ENCODE data around the gene AKAP9.
A peak's percentile ranks its signal among the peaks of the same experiment; 100 is the strongest.

AKAP9 gene

DNA sequence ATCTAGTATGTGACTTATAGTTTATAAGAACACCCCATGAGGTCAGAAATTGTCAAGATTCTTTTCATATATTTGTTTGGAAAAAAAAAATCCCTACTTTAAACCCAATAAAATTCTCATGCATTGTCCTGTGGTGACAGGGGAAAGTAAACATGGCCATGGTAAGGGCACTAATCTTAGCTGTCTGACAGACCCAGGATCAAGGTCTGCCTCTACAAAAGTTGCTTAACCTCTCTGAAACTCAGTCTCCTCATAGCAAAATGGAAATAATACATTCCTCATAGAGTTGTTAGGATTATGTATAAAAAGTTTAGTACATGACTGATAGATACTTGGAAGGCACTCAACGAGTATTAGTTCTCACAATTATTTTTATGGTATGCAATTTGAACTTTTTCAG, 22.3 kb upstream of the AKAP9 start:
- Histone ChIP-seq H3K27me3 (replicated peaks in 2 of 5; ENCODE audit: control insufficient read depth in 4 of 5, insufficient read depth in 5 of 5, low read length in 4 of 5) (no peaks in the 10 kb centered on the region), H3K9me3 (ENCODE audit: control extremely low read depth in 1 of 5, control insufficient read depth in 4 of 5, insufficient read depth in 2 of 5, low read depth in 1 of 5, low read length in 4 of 5) (no peaks in the 10 kb centered on the region), H3K4me3 (ENCODE audit: control insufficient read depth in 1 of 7, extremely low read depth in 1 of 7, insufficient read depth in 4 of 7, low read depth in 2 of 7, low read length in 6 of 7) (no peak overlapping the region), H3K27ac (ENCODE audit: insufficient read depth in 1 of 2, low read depth in 1 of 2, low read length in 2 of 2, poor library complexity in 1 of 2, severe bottlenecking in 2 of 2) (no peak overlapping the region), H3K4me1 (ENCODE audit: control extremely low read depth in 1 of 4, control insufficient read depth in 4 of 4, insufficient read depth in 4 of 4, low read length in 3 of 4) (no peaks in the 10 kb centered on the region), H3K36me3 (ENCODE audit: control insufficient read depth in 4 of 4, insufficient read depth in 4 of 4, low read length in 3 of 4) (no peaks in the 10 kb centered on the region)
- CTCF ChIA-PET: no interaction called here
- no peak for DNase-seq
- POLR2A ChIA-PET: no interaction called here
- no CpG with 5 or more reads among the region's 1 CpG for WGBS (ENCODE audit: insufficient coverage)

DNA sequence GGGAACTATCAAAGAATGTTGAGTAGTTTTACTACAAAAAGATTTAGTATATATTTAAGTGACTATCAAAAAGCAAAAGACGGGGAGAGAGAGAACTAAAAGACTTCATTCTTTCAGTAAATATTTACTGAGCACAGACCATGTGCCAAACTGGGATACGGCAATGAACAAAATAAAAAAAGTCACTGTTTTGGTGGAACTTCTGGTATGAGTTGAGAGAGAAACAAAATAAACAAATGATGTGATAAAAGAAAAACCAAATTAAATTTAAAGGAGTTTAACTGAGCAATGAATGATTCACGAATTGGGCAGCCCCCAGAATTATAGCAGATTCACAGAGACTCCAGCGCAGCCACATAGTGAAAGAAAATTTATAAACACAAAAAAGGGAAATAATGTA, 17.8 kb upstream of the AKAP9 start:
- CTCF ChIA-PET: interaction anchor here (1.2 kb wide), 1 partner anchor 16 kb away, joined by 3 read pairs; no protein-coding TSS in a partner anchor

DNA sequence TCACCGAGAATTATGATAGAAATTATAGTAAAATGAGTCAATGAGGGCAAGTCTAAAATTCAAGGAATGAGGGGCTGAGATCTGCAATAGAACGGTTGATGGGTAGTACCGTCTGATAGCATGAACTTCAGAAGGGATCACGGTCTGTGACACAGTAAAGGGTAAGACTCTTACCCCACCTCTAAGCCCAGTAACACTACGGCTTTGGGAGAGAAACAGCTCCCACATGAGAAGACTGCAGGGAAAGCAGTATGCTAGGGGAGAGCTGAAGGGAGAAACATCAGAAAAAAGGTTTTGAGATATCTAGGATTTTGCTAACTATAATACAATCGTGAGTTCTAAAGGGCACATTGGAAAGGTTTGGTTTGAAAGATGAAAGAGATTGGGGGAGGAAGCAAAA, 12.8 kb upstream of the AKAP9 start:
- no peaks in the 10 kb centered on the region for H3K27me3 ChIP-seq (replicated peaks in 2 of 5; ENCODE audit: control insufficient read depth in 4 of 5, insufficient read depth in 5 of 5, low read length in 4 of 5)
- WGBS (ENCODE audit: insufficient coverage): 93% methylated on average over 4 of the region's 6 CpGs
- CTCF ChIA-PET: no interaction called here
- no peak for DNase-seq
- POLR2A ChIA-PET: no interaction called here
- no peaks in the 10 kb centered on the region for H3K9me3 ChIP-seq (ENCODE audit: control extremely low read depth in 1 of 5, control insufficient read depth in 4 of 5, insufficient read depth in 2 of 5, low read depth in 1 of 5, low read length in 4 of 5)
- H3K36me3 ChIP-seq (ENCODE audit: control insufficient read depth in 4 of 4, insufficient read depth in 4 of 4, low read length in 3 of 4): no peaks in the 10 kb centered on the region
- no peak overlapping the region for H3K27ac ChIP-seq (ENCODE audit: insufficient read depth in 1 of 2, low read depth in 1 of 2, low read length in 2 of 2, poor library complexity in 1 of 2, severe bottlenecking in 2 of 2)
- peaks cover 0 to 3% (median 0%) of the 10 kb centered on the region in 4 experiments for H3K4me1 ChIP-seq (ENCODE audit: control extremely low read depth in 1 of 4, control insufficient read depth in 4 of 4, insufficient read depth in 4 of 4, low read length in 3 of 4)
- no peak overlapping the region for H3K4me3 ChIP-seq (ENCODE audit: control insufficient read depth in 1 of 7, extremely low read depth in 1 of 7, insufficient read depth in 4 of 7, low read depth in 2 of 7, low read length in 6 of 7)

More for the DNA sequence above, 17.8 kb upstream of the AKAP9 start:
- DNase-seq: no peak
- POLR2A ChIA-PET: interaction anchor here (0.7 kb wide), 1 partner anchor 10 kb away, joined by 3 read pairs; no protein-coding TSS in a partner anchor
- Histone ChIP-seq H3K4me1 (ENCODE audit: control extremely low read depth in 1 of 4, control insufficient read depth in 4 of 4, insufficient read depth in 4 of 4, low read length in 3 of 4) (peaks cover 0 to 3% (median 0%) of the 10 kb centered on the region in 4 experiments), H3K9me3 (ENCODE audit: control extremely low read depth in 1 of 5, control insufficient read depth in 4 of 5, insufficient read depth in 2 of 5, low read depth in 1 of 5, low read length in 4 of 5) (no peaks in the 10 kb centered on the region), H3K36me3 (ENCODE audit: control insufficient read depth in 4 of 4, insufficient read depth in 4 of 4, low read length in 3 of 4) (no peaks in the 10 kb centered on the region), H3K27me3 (replicated peaks in 2 of 5; ENCODE audit: control insufficient read depth in 4 of 5, insufficient read depth in 5 of 5, low read length in 4 of 5) (no peaks in the 10 kb centered on the region), H3K4me3 (ENCODE audit: control insufficient read depth in 1 of 7, extremely low read depth in 1 of 7, insufficient read depth in 4 of 7, low read depth in 2 of 7, low read length in 6 of 7) (no peak overlapping the region), H3K27ac (ENCODE audit: insufficient read depth in 1 of 2, low read depth in 1 of 2, low read length in 2 of 2, poor library complexity in 1 of 2, severe bottlenecking in 2 of 2) (no peak overlapping the region)
- WGBS (ENCODE audit: insufficient coverage): 80% methylated on average over 1 of the region's 4 CpGs

DNA sequence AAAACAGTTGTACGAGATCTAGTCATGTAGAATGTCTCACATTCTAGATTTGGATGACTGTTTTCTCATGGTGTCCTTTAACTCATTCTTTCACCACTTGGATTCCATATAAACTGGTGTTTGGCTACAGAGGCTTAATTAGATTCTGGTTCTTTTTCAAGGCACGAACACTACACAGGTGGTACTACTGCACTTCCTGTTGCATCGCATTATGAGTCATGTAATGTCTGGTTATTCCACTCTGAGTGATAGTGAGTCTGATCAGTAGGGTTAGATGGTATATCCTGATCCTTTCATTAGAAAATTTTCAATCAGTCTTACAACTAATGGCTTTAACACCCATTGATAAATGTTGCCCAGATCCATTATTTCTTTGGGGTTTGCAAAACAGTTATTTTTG, 11.2 kb upstream of the AKAP9 start:
- ChIA-PET POLR2A (no interaction called here), CTCF (no interaction called here)
- Histone ChIP-seq H3K4me1 (ENCODE audit: control extremely low read depth in 1 of 4, control insufficient read depth in 4 of 4, insufficient read depth in 4 of 4, low read length in 3 of 4) (peaks cover 0 to 3% (median 0%) of the 10 kb centered on the region in 4 experiments), H3K4me3 (ENCODE audit: control insufficient read depth in 1 of 7, extremely low read depth in 1 of 7, insufficient read depth in 4 of 7, low read depth in 2 of 7, low read length in 6 of 7) (no peak overlapping the region), H3K36me3 (ENCODE audit: control insufficient read depth in 4 of 4, insufficient read depth in 4 of 4, low read length in 3 of 4) (no peaks in the 10 kb centered on the region), H3K9me3 (ENCODE audit: control extremely low read depth in 1 of 5, control insufficient read depth in 4 of 5, insufficient read depth in 2 of 5, low read depth in 1 of 5, low read length in 4 of 5) (no peaks in the 10 kb centered on the region), H3K27me3 (replicated peaks in 2 of 5; ENCODE audit: control insufficient read depth in 4 of 5, insufficient read depth in 5 of 5, low read length in 4 of 5) (no peaks in the 10 kb centered on the region), H3K27ac (ENCODE audit: insufficient read depth in 1 of 2, low read depth in 1 of 2, low read length in 2 of 2, poor library complexity in 1 of 2, severe bottlenecking in 2 of 2) (no peak overlapping the region)
- DNase-seq: no peak
- no CpG with 5 or more reads among the region's 3 CpGs for WGBS (ENCODE audit: insufficient coverage)

DNA sequence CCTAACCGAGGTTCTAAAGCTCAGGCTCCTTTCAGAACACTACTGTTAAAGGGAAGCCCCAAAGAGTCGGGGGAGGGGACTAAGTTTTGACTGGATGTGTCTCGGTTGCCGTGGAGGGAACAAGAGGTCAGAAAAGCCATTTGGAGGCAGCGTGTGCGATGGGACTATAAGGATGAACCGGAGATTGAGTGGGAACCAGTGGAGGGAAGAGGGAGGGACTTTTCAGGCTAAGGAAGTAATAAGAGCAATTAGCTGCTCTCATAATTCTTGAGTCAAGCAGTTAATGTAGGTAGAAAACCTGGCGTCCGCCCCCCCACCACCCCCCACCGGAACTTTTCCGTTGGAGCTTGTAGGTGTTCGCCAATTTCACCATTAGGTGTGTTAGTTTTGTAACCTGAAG, 491 bp upstream of the AKAP9 start:
- ChIA-PET CTCF (interaction anchor here (1.1 to 1.8 kb wide), 3 partner anchors 27 to 67 kb away, joined by 3 to 6 read pairs (median 5); partner anchors contain the start of gene MTERF1), POLR2A (interaction anchor here (0.6 to 1.9 kb wide), 5 partner anchors 30 to 202 kb away, joined by 4 to 9 read pairs (median 5); partner anchors contain the start of gene CYP51A1)
- Histone ChIP-seq H3K27me3 (replicated peaks in 2 of 5; ENCODE audit: control insufficient read depth in 4 of 5, insufficient read depth in 5 of 5, low read length in 4 of 5) (no peaks in the 10 kb centered on the region), H3K4me1 (ENCODE audit: control extremely low read depth in 1 of 4, control insufficient read depth in 4 of 4, insufficient read depth in 4 of 4, low read length in 3 of 4) (peaks cover 11 to 26% (median 20%) of the 10 kb centered on the region in 4 experiments), H3K4me3 (ENCODE audit: control insufficient read depth in 1 of 7, extremely low read depth in 1 of 7, insufficient read depth in 4 of 7, low read depth in 2 of 7, low read length in 6 of 7) (peak overlapping the region; percentile 85 to 98 (median 96)), H3K9me3 (ENCODE audit: control extremely low read depth in 1 of 5, control insufficient read depth in 4 of 5, insufficient read depth in 2 of 5, low read depth in 1 of 5, low read length in 4 of 5) (no peaks in the 10 kb centered on the region), H3K36me3 (ENCODE audit: control insufficient read depth in 4 of 4, insufficient read depth in 4 of 4, low read length in 3 of 4) (no peaks in the 10 kb centered on the region), H3K27ac (ENCODE audit: insufficient read depth in 1 of 2, low read depth in 1 of 2, low read length in 2 of 2, poor library complexity in 1 of 2, severe bottlenecking in 2 of 2) (peak overlapping the region; percentile 97 to 98)
- peak; percentile 49 to 71 (median 66) for DNase-seq
- WGBS (ENCODE audit: insufficient coverage): 0% methylated on average over 6 of the region's 12 CpGs

DNA sequence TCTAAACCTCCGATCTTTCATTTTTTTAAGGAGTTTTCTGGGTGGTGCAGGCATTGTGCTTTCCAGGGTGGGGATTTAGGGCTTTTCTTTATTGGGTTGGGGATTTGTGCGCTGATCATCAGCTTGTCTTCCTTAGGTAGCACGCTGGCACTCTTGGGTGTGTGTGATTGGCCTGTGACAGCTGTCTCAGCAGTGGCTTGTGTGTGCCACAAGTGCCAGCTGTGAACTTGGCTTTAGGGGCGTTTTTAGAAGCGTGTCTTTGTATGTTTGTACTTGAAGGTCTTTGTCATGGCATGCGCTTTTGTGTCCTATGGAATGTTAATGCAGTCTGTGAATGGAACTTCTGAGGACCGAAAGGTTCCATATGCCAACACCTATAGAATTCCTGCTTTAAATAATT, 788 bp downstream of the AKAP9 start:
- H3K9me3 ChIP-seq (ENCODE audit: control extremely low read depth in 1 of 5, control insufficient read depth in 4 of 5, insufficient read depth in 2 of 5, low read depth in 1 of 5, low read length in 4 of 5): no peaks in the 10 kb centered on the region
- POLR2A ChIA-PET: interaction anchor here (0.7 to 1.9 kb wide), 2 partner anchors 94 to 193 kb away, joined by 3 to 4 read pairs; partner anchors contain the start of gene CYP51A1
- peaks cover 11 to 33% (median 27%) of the 10 kb centered on the region in 4 experiments for H3K4me1 ChIP-seq (ENCODE audit: control extremely low read depth in 1 of 4, control insufficient read depth in 4 of 4, insufficient read depth in 4 of 4, low read length in 3 of 4)
- peak; percentile 34 to 82 (median 73) for DNase-seq
- WGBS (ENCODE audit: insufficient coverage): 0% methylated on average over 2 of the region's 7 CpGs
- H3K4me3 ChIP-seq (ENCODE audit: control insufficient read depth in 1 of 7, extremely low read depth in 1 of 7, insufficient read depth in 4 of 7, low read depth in 2 of 7, low read length in 6 of 7): peak overlapping the region; percentile 85 to 98 (median 96)
- H3K27me3 ChIP-seq (replicated peaks in 2 of 5; ENCODE audit: control insufficient read depth in 4 of 5, insufficient read depth in 5 of 5, low read length in 4 of 5): no peaks in the 10 kb centered on the region
- CTCF ChIA-PET: interaction anchor here (0.6 to 1.8 kb wide), 3 partner anchors 9 to 29 kb away, joined by 3 to 6 read pairs (median 4); no protein-coding TSS in a partner anchor
- H3K36me3 ChIP-seq (ENCODE audit: control insufficient read depth in 4 of 4, insufficient read depth in 4 of 4, low read length in 3 of 4): no peaks in the 10 kb centered on the region
- H3K27ac ChIP-seq (ENCODE audit: insufficient read depth in 1 of 2, low read depth in 1 of 2, low read length in 2 of 2, poor library complexity in 1 of 2, severe bottlenecking in 2 of 2): peak overlapping the region; percentile 97 to 98

DNA sequence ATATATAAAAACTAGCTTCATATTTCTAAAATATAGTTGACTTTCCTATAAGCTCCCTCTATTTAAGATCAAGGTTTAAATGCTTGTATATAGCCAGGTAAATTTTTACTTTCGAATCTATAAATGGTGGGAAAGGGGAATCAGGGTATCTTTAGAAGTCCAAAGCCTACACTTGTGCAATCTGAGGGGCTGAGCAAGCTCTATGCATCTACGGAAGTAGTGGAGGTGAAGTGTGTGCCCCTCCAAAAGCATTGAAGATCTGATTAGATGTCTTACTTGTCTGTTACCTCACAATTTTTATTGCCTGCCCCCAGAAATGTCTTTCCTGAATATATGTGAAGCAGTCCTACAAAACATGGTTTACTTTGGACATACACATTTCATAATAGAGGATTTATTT, 1.6 kb downstream of the AKAP9 start:
- Histone ChIP-seq H3K36me3 (ENCODE audit: control insufficient read depth in 4 of 4, insufficient read depth in 4 of 4, low read length in 3 of 4) (no peaks in the 10 kb centered on the region), H3K4me1 (ENCODE audit: control extremely low read depth in 1 of 4, control insufficient read depth in 4 of 4, insufficient read depth in 4 of 4, low read length in 3 of 4) (peaks cover 11 to 36% (median 29%) of the 10 kb centered on the region in 4 experiments), H3K27ac (ENCODE audit: insufficient read depth in 1 of 2, low read depth in 1 of 2, low read length in 2 of 2, poor library complexity in 1 of 2, severe bottlenecking in 2 of 2) (peak overlapping the region in 1 of 2 experiments; percentile 98), H3K27me3 (replicated peaks in 2 of 5; ENCODE audit: control insufficient read depth in 4 of 5, insufficient read depth in 5 of 5, low read length in 4 of 5) (no peaks in the 10 kb centered on the region), H3K4me3 (ENCODE audit: control insufficient read depth in 1 of 7, extremely low read depth in 1 of 7, insufficient read depth in 4 of 7, low read depth in 2 of 7, low read length in 6 of 7) (peak overlapping the region in 5 of 7 experiments; percentile 85 to 98 (median 96)), H3K9me3 (ENCODE audit: control extremely low read depth in 1 of 5, control insufficient read depth in 4 of 5, insufficient read depth in 2 of 5, low read depth in 1 of 5, low read length in 4 of 5) (no peaks in the 10 kb centered on the region)
- CTCF ChIA-PET: no interaction called here
- POLR2A ChIA-PET: no interaction called here
- peak in 2 of 3 donors; percentile 7 to 25 for DNase-seq
- 75% methylated on average over 2 of the region's 2 CpGs for WGBS (ENCODE audit: insufficient coverage)
